Measurements from ENCODE around the gene C2CD5.
A peak's percentile ranks its signal among the peaks of the same experiment; 100 is the strongest.

The C2CD5 gene

DNA sequence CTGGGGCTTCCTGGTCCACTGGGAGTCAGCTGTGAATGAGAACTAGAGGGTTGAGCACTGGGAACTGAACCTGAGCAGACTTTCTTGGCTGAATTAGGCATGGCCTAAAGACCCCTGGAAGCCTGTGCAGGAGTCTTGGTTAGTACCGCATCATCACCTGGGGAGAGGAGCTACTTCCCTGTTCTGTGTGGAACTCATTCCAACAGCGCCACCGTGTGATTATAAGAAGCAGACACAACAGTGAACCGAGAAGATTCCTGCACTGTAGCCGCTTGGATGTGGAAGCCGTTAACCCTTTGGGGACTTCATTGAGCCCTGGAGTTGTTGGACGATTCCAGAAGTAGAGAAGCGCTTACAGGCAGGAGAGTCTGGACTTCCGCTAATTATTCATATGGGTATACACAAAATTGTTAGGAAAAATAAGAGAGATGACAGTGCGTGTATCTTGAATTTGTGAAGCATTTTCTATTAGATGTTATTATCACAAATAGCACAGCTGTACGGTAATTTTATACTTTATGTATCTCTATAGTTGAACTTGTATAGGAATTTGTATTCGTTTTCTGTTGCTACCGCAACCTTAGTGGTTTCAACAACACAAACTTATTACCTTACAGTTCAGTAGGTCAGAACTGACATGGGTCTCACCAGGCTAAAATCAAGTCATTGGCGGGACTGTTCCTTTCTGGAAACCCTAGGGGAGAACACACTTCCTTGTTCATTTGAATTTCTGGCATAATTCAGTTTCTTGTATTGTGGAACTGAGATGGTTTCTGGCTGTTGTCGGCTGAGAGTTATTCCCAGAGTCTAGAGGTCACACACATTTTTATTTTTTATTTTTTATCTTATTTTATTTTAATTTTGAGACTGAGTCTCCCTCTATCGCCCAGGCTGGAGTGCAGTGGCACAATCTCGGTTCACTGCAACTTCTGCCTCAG is 100.7 kb downstream of the C2CD5 start:
- no peaks in the 10 kb centered on the region for H3K36me3 Mint-ChIP-seq
- CTCF ChIA-PET, result interaction anchor here (0.7 to 1.8 kb wide), 14 partner anchors 9 to 746 kb away, joined by 3 to 8 read pairs (median 4); no protein-coding TSS in a partner anchor
- no peaks in the 10 kb centered on the region for H3K9me3 Mint-ChIP-seq
- DNase-seq, result peak; percentile 65
- H3K27me3 Mint-ChIP-seq, result no peaks in the 10 kb centered on the region
- H3K4me3 Mint-ChIP-seq, result no peak overlapping the region
- no peak overlapping the region for H3K27ac Mint-ChIP-seq
- peaks cover 6% of the 10 kb centered on the region for H3K4me1 Mint-ChIP-seq

DNA sequence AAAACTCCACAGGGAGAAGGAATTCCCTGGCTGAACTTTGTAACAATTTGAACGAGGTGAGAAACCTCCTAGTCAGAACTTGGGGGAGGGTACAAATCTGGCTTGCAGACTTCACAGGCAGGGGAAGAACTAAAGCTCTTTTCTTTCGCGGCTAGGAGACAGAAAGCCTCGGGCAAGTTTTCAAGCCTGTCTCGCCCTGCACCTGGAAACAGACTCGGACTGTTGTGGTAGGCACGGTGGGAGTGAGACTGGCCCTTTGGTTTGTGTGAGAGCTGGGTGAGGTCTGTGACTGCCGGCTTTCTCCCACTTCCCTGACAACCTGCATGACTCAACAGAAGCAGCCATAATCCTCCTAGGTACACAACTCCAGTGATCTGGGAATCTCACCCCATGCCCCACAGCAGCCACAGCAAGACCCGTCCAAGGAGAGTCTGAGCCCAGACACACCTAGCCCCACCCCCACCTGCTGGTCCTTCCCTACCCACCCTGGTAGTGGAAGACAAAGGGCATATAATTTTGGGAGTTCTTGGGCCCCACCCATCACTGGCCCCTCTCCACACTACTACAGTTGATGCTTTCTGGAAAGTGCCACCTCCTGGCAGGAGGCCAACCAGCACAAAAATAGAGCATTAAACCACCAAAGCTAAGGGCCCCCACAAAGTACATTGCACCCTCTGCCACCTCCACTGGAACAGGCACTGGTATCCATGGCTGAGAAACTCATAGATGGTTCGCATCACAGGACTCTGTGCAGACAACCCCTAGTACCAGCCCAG is 107.1 kb downstream of the C2CD5 start:
- H3K4me3 Mint-ChIP-seq, result no peak overlapping the region

DNA sequence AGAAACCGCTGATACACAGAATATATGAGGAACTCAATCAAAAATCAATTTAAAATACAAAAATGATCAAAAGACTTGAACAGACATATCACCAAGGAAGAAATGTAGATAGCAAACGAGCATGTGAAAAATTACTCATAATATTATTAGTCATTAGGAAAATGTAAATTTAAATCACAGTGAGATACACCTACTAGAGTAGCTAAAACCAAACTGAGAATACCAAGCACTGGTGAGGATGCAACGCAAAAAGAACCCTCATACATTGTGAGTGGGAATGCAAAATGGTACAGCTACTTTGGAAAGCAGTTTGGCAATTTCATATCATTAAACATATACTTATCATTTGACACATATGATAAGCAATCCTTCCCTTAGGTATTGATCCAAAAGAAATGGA is 108.8 kb downstream of the C2CD5 start:
- Mint-ChIP-seq H3K36me3 (no peaks in the 10 kb centered on the region), H3K4me1 (peaks cover 13% of the 10 kb centered on the region), H3K4me3 (no peak overlapping the region), H3K27me3 (no peaks in the 10 kb centered on the region), H3K27ac (no peak overlapping the region), H3K9me3 (no peaks in the 10 kb centered on the region)
- no peak for DNase-seq
- CTCF ChIA-PET, result no interaction called here

More for the DNA sequence above, 107.1 kb downstream of the C2CD5 start:
- Mint-ChIP-seq H3K27me3 (no peaks in the 10 kb centered on the region), H3K27ac (no peak overlapping the region), H3K4me1 (peaks cover 6% of the 10 kb centered on the region), H3K36me3 (no peaks in the 10 kb centered on the region), H3K9me3 (no peaks in the 10 kb centered on the region)
- CTCF ChIA-PET, result no interaction called here
- DNase-seq, result no peak

DNA sequence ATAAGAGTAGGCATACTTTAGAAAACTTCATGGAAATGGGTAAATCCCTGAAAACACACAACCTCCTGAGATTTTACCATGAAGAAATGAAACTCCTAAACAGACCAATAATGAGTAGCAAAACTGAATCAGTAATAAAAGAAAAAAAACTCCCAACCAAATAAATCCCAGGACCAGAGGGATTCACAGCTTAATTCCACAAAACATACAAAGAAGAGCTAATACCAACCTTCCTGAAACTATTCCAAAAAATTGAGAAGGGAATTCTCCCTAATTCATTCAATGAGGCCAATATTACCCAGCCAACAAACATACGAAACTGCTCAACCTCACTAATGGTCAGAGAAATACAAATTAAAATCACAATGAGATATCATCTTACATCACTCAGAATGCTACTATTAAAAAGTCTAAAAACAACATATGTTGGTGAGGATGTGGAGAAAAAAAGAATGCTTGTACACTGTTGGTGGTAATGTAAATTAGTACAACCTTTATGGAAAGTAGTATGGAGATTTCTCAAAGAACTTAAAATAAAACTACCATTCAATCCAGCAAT is 112.6 kb downstream of the C2CD5 start:
- no peaks in the 10 kb centered on the region for H3K9me3 Mint-ChIP-seq
- no peaks in the 10 kb centered on the region for H3K36me3 Mint-ChIP-seq
- no peak for DNase-seq
- H3K27me3 Mint-ChIP-seq, result no peaks in the 10 kb centered on the region
- peak overlapping the region; percentile 24 for H3K4me3 Mint-ChIP-seq
- CTCF ChIA-PET, result no interaction called here
- H3K27ac Mint-ChIP-seq, result no peak overlapping the region
- H3K4me1 Mint-ChIP-seq, result peaks cover 7% of the 10 kb centered on the region

DNA sequence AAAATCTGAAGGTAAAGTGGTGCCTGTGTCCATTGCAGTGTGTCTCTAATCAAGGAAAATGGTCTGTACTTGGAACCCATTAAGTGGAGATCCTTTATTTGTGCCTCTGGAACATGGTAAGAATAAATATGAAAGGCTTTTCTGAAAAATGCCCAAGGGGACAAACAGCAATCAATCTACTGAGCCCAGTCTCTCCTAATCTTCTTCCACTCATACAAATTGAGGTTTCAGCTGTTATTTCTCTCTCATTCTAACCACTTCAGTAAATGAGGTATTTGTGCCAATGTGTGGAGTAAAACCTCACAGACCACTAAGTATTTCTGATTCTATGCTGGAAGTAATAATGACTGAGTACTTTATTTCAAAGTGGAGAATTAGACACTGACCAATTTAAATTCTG is 127.5 kb downstream of the C2CD5 start:
- no peaks in the 10 kb centered on the region for H3K9me3 Mint-ChIP-seq
- DNase-seq, result no peak
- no peaks in the 10 kb centered on the region for H3K36me3 Mint-ChIP-seq
- H3K27me3 Mint-ChIP-seq, result no peaks in the 10 kb centered on the region
- H3K4me3 Mint-ChIP-seq, result no peak overlapping the region
- H3K27ac Mint-ChIP-seq, result no peak overlapping the region
- H3K4me1 Mint-ChIP-seq, result no peaks in the 10 kb centered on the region
- CTCF ChIA-PET, result no interaction called here

DNA sequence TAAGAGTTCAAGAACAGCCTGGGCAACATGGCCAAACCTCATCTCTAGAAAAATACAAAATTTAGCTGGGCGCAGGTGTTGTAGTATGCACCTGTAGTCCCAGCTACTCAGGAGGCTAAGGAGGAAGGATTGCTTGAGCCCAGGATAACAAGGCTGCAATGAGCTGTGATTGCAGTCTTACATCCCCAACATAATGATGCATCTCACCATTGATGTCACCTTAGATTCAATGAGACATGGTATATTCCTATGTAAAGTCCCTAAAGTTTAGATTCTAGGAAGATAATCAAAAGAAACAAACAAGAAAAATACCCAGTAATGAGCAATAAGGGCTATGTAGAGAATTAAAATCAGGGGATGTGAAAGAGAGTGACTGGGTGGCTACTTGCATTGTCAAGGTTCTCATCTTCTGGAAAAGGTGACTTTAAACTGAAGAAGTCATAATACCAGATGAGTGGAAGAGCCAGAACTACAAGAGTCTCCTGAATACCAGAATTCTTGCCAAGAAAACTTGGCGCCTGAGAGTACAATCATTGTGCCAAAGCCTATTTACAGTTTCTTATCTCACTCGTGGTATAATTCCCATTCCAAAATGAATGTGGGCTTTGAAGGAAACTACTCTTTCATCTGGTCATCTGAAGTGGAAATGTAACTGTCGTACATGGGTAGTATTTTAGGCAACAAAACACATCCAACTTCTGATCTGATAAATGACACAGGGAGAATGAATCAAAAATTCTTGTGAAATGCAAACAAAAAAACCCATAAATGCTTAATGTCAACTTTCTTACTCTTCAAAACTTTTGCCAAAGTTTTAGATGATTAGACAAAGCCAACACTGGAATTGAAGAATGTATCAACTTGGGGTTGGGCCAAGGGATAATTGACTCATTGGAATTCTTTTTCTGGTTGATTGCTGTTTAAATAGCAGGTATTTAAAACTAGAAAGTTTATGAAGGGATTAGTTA is 128.7 kb downstream of the C2CD5 start:
- Mint-ChIP-seq H3K27ac (no peak overlapping the region), H3K4me1 (no peaks in the 10 kb centered on the region), H3K36me3 (no peaks in the 10 kb centered on the region), H3K27me3 (no peaks in the 10 kb centered on the region), H3K4me3 (no peak overlapping the region), H3K9me3 (no peaks in the 10 kb centered on the region)
- CTCF ChIA-PET, result no interaction called here
- DNase-seq, result no peak

DNA sequence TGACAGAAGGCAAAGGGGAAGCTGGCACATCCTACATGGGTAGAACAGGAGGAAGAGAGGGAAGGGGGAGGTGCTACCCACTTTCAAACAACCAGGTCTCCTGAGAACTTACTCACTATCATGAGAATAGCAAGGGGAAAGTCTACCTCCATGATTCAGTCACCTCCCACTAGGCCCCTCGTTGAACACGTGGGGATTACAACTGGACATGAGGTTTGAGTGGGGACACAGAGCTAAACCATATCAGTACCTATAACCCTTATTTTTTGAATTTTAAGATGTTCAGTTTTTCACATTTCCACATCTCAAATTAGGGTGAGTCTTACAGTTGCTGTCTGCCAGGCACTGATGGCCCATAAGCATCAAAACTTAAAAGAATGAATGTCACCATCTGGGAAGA is 129.6 kb downstream of the C2CD5 start:
- no peaks in the 10 kb centered on the region for H3K36me3 Mint-ChIP-seq
- peaks cover 2% of the 10 kb centered on the region for H3K4me1 Mint-ChIP-seq
- CTCF ChIA-PET, result no interaction called here
- H3K27me3 Mint-ChIP-seq, result no peaks in the 10 kb centered on the region
- DNase-seq, result no peak
- H3K27ac Mint-ChIP-seq, result no peak overlapping the region
- no peak overlapping the region for H3K4me3 Mint-ChIP-seq
- H3K9me3 Mint-ChIP-seq, result no peaks in the 10 kb centered on the region

DNA sequence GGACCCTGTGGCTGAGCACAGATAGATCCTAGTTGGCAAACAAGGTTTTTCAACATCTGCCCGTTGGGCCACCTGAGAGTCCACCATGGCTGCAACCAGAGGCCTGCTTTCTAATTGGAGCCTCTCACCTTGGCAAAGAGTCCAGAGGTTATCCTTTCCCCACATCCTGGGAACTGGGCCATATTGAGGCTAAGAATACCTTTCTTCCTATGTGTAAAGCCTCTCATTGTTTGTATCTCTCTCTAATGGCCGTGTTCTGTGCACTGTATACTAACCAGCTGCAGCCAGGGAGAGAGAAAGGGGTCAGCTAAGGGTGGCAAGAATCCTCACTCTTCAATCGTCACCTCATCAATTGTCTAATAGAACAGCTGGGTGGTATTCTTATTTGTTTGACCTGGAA is 130.8 kb downstream of the C2CD5 start:
- no peaks in the 10 kb centered on the region for H3K9me3 Mint-ChIP-seq
- CTCF ChIA-PET, result no interaction called here
- no peaks in the 10 kb centered on the region for H3K27me3 Mint-ChIP-seq

DNA sequence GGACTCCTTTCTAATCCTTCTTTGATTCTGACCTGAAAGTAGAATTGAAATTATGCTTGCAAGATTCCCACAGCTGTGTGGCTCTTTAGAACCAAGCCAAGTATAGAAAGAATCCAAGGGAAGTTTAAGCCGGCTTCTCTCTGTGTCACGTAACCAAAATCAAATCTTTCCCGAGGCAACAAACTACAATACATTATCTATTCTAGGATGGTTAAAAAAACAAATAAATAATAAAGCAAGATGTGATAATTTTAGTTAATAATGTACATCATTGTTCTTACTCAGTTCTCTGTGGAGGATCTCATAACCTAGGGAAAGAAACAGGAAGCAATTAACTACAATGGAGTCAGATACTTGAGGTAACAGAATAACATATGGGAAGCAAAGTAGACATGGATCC is 131.8 kb downstream of the C2CD5 start:
- Mint-ChIP-seq H3K27ac (no peak overlapping the region), H3K36me3 (no peaks in the 10 kb centered on the region), H3K4me3 (no peak overlapping the region), H3K9me3 (no peaks in the 10 kb centered on the region), H3K4me1 (peaks cover 13% of the 10 kb centered on the region), H3K27me3 (no peaks in the 10 kb centered on the region)
- DNase-seq, result no peak
- CTCF ChIA-PET, result no interaction called here

More for the DNA sequence above, 130.8 kb downstream of the C2CD5 start:
- H3K36me3 Mint-ChIP-seq, result no peaks in the 10 kb centered on the region
- H3K27ac Mint-ChIP-seq, result no peak overlapping the region
- H3K4me1 Mint-ChIP-seq, result peaks cover 11% of the 10 kb centered on the region
- no peak overlapping the region for H3K4me3 Mint-ChIP-seq
- DNase-seq, result no peak

DNA sequence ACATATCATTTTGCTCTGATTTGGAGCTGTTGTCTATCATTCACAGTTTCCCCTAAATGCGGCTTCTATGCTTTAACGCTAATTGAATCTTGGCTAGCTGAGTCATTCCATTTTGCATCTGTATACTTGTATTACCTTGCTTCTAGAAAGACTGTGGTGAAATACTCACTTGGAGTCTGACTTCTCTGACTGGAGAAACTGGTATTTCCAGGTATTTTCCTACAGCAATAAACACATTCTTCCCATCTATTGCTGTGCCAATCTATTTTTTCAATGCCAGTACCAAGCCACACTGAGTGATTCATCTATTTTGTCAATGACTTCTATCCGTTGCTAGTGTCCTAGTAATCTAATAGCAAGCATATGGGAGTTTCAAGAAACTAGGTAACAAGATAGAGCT is 133.9 kb downstream of the C2CD5 start:
- no peak overlapping the region for H3K4me3 Mint-ChIP-seq
- no peak for DNase-seq
- no peaks in the 10 kb centered on the region for H3K9me3 Mint-ChIP-seq
- no peaks in the 10 kb centered on the region for H3K36me3 Mint-ChIP-seq
- CTCF ChIA-PET, result no interaction called here
- no peak overlapping the region for H3K27ac Mint-ChIP-seq
- no peaks in the 10 kb centered on the region for H3K27me3 Mint-ChIP-seq
- H3K4me1 Mint-ChIP-seq, result peaks cover 13% of the 10 kb centered on the region

DNA sequence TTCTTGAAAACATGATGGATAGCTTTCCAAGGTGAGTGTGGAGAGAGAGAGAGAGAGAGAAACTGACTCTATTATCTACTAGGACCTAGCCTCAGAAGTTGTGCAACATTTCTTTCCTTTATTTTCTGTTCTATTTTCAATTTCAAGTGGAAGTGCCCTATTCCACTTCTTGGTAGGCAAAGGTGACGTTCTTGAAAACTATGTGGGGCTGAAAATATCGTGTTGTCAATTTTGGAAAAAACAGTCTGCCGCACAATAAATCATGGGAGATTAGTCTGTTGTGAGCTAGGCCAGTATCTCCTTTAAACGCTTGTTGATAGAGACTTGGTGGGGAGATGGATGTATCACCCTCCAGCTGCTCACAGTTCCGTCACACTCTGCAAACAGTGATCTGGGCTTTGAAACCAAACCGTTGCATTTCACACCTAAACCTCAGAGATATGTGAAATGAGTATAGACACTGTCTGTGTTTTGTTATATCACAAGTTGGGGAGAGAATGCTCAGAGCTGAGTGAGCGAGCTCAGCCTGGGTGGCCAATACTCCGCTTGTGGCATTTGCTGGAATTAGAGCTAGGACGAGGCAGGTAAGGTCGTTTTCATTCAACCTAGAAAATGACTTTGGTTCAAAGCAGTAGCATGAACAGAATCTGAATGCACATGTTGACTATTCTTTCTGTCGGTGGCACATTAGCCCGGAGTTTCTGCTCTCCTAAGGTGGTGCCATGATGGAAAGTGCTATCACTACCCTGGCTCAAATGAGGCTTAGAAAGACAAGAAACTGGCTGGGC is 134.8 kb downstream of the C2CD5 start:
- H3K27ac Mint-ChIP-seq, result peak overlapping the region; percentile 47
- H3K4me3 Mint-ChIP-seq, result no peak overlapping the region
- no peaks in the 10 kb centered on the region for H3K36me3 Mint-ChIP-seq
- peaks cover 13% of the 10 kb centered on the region for H3K4me1 Mint-ChIP-seq
- H3K9me3 Mint-ChIP-seq, result no peaks in the 10 kb centered on the region
- CTCF ChIA-PET, result interaction anchor here (0.6 to 0.8 kb wide), 3 partner anchors 30 to 960 kb away, joined by 3 read pairs; no protein-coding TSS in a partner anchor
- H3K27me3 Mint-ChIP-seq, result no peaks in the 10 kb centered on the region
- DNase-seq, result no peak

DNA sequence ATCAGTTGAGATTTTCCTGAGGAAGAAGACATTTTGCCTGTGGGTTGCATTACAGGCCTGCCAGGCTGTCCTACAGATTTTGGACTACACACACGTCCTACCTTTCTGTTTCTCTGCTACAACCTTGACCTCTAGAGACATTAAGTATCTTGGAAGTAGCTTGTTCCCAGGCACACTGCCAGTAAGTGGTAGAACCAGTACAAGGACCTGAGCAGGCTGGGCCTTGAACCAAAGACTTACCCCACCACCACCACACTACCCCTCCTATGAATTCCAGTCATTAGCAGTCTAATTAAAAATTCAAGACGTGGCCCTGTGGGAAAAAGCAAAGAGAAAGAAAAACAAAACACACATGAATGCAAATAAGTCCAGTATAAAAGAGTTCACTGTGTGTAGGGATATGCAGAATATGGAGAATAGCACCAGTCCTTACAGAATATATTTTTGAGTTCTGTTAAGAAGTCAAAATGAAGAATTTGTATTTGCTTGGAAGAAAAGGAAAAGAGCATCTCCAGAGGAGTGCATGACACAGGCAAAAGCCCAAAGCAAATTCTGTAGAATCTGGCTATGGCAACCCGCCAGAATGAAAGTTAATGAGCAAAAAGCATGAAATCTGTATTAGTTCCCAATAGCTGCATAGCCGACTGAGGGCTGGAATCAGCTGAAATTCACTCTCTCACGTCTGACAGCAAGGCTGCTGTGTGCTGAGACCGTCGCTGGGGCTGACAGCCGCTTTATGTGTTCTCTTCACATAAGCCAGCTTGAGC is 135.5 kb downstream of the C2CD5 start:
- no peak for DNase-seq
- Mint-ChIP-seq H3K36me3 (no peaks in the 10 kb centered on the region), H3K27ac (peak overlapping the region; percentile 47), H3K4me3 (no peak overlapping the region), H3K4me1 (peaks cover 13% of the 10 kb centered on the region), H3K27me3 (no peaks in the 10 kb centered on the region), H3K9me3 (no peaks in the 10 kb centered on the region)
- CTCF ChIA-PET, result interaction anchor here (0.6 to 0.8 kb wide), 2 partner anchors 34 to 960 kb away, joined by 3 read pairs; no protein-coding TSS in a partner anchor

Data from activated naive CD4-positive, alpha-beta T cell treated with anti-CD3 and anti-CD28 coated beads, Interleukin-2, amount 10 ng/mL, durations not matched to agents 7 days and 5 days (primary cell).